VCaP (cell line): ENCODE data around the gene CT55.
A peak's percentile ranks its signal among the peaks of the same experiment; 100 is the strongest.
"Not testable (repeated sequence)": the region's sequence is repeated elsewhere in the genome, so short reads cannot be mapped to it uniquely, and the experiment has no call there.

ENCODE experiments used
- H3K27ac ChIP-seq: fragments of 450-650 bp; 2 replicates; pipeline ENCODE4 v1.5.1; 2017
- CTCF ChIP-seq: fragments of 450-650 bp; conservative IDR thresholded peaks from 2 replicates; pipeline ENCODE4 v1.5.1; 2017; ENCODE audit warnings: mild to moderate bottlenecking, moderate library complexity

CT55 gene

GRCh38 chrX:135170877-135171519 is at the start of gene CT55:
TSS of gene CT55 (minus strand) at chrX:135171398. CDS start at chrX:135171171, 227 bp downstream.
- H3K27ac ChIP-seq, result no peak within 1 kb of the TSS
- no peak for TF ChIP-seq CTCF

- H3K27ac ChIP-seq, result no peak overlapping the region
- TF ChIP-seq CTCF, result no peak
These were observed 42.1 kb upstream of the CT55 start for GRCh38 chrX:135213200-135213844.

- TF ChIP-seq CTCF, result peak; percentile 71
These were observed 35.2 kb upstream of the CT55 start for GRCh38 chrX:135206427-135206826.

GRCh38 chrX:135200297-135200696 is 29.1 kb upstream of the CT55 start:
- no peak for TF ChIP-seq CTCF
- no peak overlapping the region for H3K27ac ChIP-seq

More at GRCh38 chrX:135206427-135206826, 35.2 kb upstream of the CT55 start:
- not testable (repeated sequence) for H3K27ac ChIP-seq

- H3K27ac ChIP-seq, result no peak overlapping the region
- no peak for TF ChIP-seq CTCF
These were observed 23.5 kb upstream of the CT55 start for GRCh38 chrX:135194684-135195083.

- no peak for TF ChIP-seq CTCF
- H3K27ac ChIP-seq, result no peak overlapping the region
These were observed 22.5 kb upstream of the CT55 start for GRCh38 chrX:135193740-135194139.

- TF ChIP-seq CTCF, result no peak
These were observed 20.6 kb upstream of the CT55 start for GRCh38 chrX:135191838-135192237.

More at GRCh38 chrX:135191838-135192237, 20.6 kb upstream of the CT55 start:
- H3K27ac ChIP-seq, result no peak overlapping the region
